Gastroesophageal sphincter (tissue), 4 donors: ENCODE results near the gene MCM9. TPM values are rescaled to one million over a fixed set of nuclear protein-coding genes. Genes with fewer than 3 reads are reported as not detected.

Source experiments
- ATAC-seq: fragments of 150-250 bp; one replicate; pipeline ENCODE4 v1.9.1; 2016; ENCODE audit warnings: mild to moderate bottlenecking, moderate library complexity
- H3K27ac ChIP-seq, 4 donors: fragments of 200-600 bp; sonication (generic) in 3 of 4; 1 replicate in 3 of 4; 2 replicates in 1 of 4; pipeline ENCODE4 v1.5.1; 2016 to 2019
- H3K27me3 ChIP-seq: fragments of 200-600 bp; sonication (generic); one replicate; pipeline ENCODE4 v1.5.1; 2019
- H3K36me3 ChIP-seq, 2 donors: fragments of 200-600 bp; sonication (generic); one replicate each; pipeline ENCODE4 v1.5.1; 2019; ENCODE audit warnings: control low read depth in 1 of 2
- H3K4me1 ChIP-seq, 3 donors: fragments of 200-600 bp; sonication (generic); 1 replicate in 2 of 3; 2 replicates in 1 of 3; pipeline ENCODE4 v1.5.1; 2016 to 2019; ENCODE audit warnings: control low read depth in 2 of 3
- H3K4me3 ChIP-seq, 2 donors: fragments of 200-600 bp; sonication (generic); one replicate each; pipeline ENCODE4 v1.5.1; 2019; ENCODE audit warnings: mild to moderate bottlenecking in 1 of 2, moderate library complexity in 1 of 2
- H3K9me3 ChIP-seq, 3 donors: fragments of 200-600 bp; sonication (generic); one replicate each; pipeline ENCODE4 v1.5.1; 2017 to 2019; ENCODE audit warnings: control low read depth in 2 of 3
- CTCF ChIP-seq, 4 experiments: fragments of 200-600 bp in 2 of 4; fragments of 450-650 bp in 2 of 4; sonication (generic) in 1 of 4; IDR thresholded peaks; one replicate each; pipeline ENCODE4 v1.5.1; 2017 to 2019; ENCODE audit warnings: antibody characterized with exemption in 4 of 4, mild to moderate bottlenecking in 2 of 4, moderate library complexity in 2 of 4
- EP300 ChIP-seq: sonication (generic); formaldehyde crosslinking; IDR thresholded peaks from one replicate; pipeline ENCODE4 v1.6.1; 2017; ENCODE audit warnings: antibody characterized with exemption, mild to moderate bottlenecking
- POLR2A ChIP-seq, 2 donors: fragments of 450-650 bp; IDR thresholded peaks; one replicate each; pipeline ENCODE4 v1.6.1; 2017; ENCODE audit warnings: antibody characterized with exemption in 2 of 2, mild to moderate bottlenecking in 2 of 2, moderate library complexity in 1 of 2
- POLR2AphosphoS5 ChIP-seq: sonication (generic); formaldehyde crosslinking; IDR thresholded peaks from one replicate; pipeline ENCODE4 v1.6.1; 2017; ENCODE audit warnings: antibody characterized with exemption
- WGBS, 2 donors: methylation state at CpG; one replicate each; pipeline ENCODE4 v1.1.5; 2018; ENCODE audit warnings: low coverage in 1 of 2; 5-methylcytosine and 5-hydroxymethylcytosine counted together
- total RNA-seq, 4 donors: library from RNA; depleted of rRNA; stranded (reverse); fragments of >200 nt; gene quantifications; one replicate each; pipeline ENCODE4 v1.1.0, GENCODE V29; 2016

The MCM9 gene
- total RNA-seq, 4 donors from 2014 or later = 7.7 to 25.7 (median 16.8) TPM

DNA sequence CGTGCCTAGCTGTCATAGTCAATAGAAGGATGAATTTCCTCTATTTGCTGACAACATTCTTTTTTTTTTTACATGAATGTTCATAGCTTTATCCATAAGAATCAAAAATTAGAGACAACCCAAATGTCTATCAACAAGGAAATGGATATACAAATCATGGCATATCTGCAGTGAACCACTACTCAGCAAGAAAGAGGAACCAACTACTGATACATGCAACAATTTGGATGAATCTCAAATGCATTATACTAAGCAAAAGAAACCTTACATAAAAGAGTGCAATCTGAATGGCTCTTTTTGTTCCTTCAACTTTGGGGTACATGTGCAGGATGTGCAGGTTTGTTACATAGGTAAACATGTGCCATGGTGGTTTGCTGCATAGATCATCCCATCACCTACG is 17.7 kb upstream of the MCM9 start:
- ATAC-seq = no peak
- 92% methylated on average over 2 of the region's 2 CpGs for WGBS, 2 donors

GRCh38 chr6:118945217-118945616 is 10.3 kb upstream of the MCM9 start:
- H3K27ac ChIP-seq = no peak overlapping the region
- no peak overlapping the region for H3K4me3 ChIP-seq
- no peaks in the 10 kb centered on the region for H3K27me3 ChIP-seq
- H3K9me3 ChIP-seq = peaks cover 0 to 15% (median 0%) of the 10 kb centered on the region in 3 donors
- ATAC-seq = no peak
- no peak for TF ChIP-seq CTCF (IDR thresholded peaks at IDR 0.05)
- TF ChIP-seq EP300 = no peak
- TF ChIP-seq POLR2A (IDR thresholded peaks at IDR 0.05) = no peak
- no peak for TF ChIP-seq POLR2AphosphoS5
- H3K36me3 ChIP-seq = no peaks in the 10 kb centered on the region
- H3K4me1 ChIP-seq = no peaks in the 10 kb centered on the region

More for the DNA sequence above, 17.7 kb upstream of the MCM9 start:
- Histone ChIP-seq H3K4me1 (no peaks in the 10 kb centered on the region), H3K9me3 (no peaks in the 10 kb centered on the region), H3K27me3 (no peaks in the 10 kb centered on the region), H3K27ac (no peak overlapping the region), H3K4me3 (no peak overlapping the region), H3K36me3 (no peaks in the 10 kb centered on the region)
- TF ChIP-seq EP300 (no peak), POLR2AphosphoS5 (no peak), CTCF (IDR thresholded peaks at IDR 0.05) (no peak), POLR2A (IDR thresholded peaks at IDR 0.05) (no peak)

DNA sequence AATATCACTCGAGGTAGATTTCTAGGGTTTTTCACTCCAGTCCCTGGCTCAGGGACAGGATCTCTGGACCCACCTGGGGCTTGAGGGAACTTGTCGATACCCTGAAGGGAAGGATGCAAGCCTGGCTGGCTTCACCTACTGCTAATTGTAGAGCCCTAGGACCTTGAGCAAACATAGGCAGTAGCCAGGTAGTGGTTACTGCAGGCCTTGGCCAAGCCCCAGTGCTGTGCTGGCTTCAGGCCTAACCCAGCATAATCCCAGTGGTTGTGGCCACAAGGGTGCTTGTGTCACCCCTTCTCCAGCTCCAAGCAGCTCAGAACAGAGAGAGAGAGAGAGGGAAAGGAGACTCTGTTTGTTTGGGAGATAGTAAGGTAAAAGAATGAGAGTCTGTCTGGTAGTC is 5.8 kb upstream of the MCM9 start:
- peaks cover 0 to 8% (median 2%) of the 10 kb centered on the region in 3 donors for H3K4me1 ChIP-seq
- no peak for TF ChIP-seq CTCF (IDR thresholded peaks at IDR 0.05)
- no peak for TF ChIP-seq POLR2AphosphoS5
- no peak for TF ChIP-seq EP300
- no peak for TF ChIP-seq POLR2A (IDR thresholded peaks at IDR 0.05)
- H3K9me3 ChIP-seq = peaks cover 0 to 15% (median 0%) of the 10 kb centered on the region in 3 donors
- no peaks in the 10 kb centered on the region for H3K27me3 ChIP-seq
- no peak for ATAC-seq
- no peak overlapping the region for H3K27ac ChIP-seq
- 71 to 100% methylated on average over 1 to 2 of the region's 2 CpGs for WGBS, 2 donors
- no peak overlapping the region for H3K4me3 ChIP-seq
- no peaks in the 10 kb centered on the region for H3K36me3 ChIP-seq

DNA sequence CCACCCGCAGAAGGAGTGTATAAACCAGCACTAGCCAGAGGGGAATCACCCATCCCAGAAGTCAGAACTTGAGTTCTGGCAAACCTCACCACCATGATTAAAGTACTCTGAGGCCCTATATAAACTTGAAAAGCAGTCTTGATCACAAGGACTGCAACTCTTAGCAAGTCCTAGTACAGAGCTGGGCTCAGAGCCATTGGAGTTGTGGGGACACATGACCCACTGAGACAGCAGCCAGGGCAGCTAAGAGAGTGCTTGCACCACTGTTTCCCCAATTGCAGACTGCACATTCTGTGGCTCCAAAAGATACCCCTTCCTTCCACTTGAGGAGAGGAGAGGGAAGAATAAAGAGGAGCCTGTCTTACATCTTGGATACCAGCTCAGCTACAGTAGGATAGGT is 4.7 kb upstream of the MCM9 start:
- no peak for ATAC-seq
- TF ChIP-seq POLR2A (IDR thresholded peaks at IDR 0.05) = no peak
- no peak for TF ChIP-seq POLR2AphosphoS5
- TF ChIP-seq CTCF (IDR thresholded peaks at IDR 0.05) = no peak
- no peak for TF ChIP-seq EP300
- Histone ChIP-seq H3K9me3 (peaks cover 0 to 4% (median 0%) of the 10 kb centered on the region in 3 donors), H3K27ac (no peak overlapping the region), H3K4me1 (peaks cover 0 to 14% (median 6%) of the 10 kb centered on the region in 3 donors), H3K4me3 (no peak overlapping the region), H3K27me3 (no peaks in the 10 kb centered on the region), H3K36me3 (no peaks in the 10 kb centered on the region)
- WGBS, 2 donors = no CpG with 5 or more reads among the region's 1 CpG

- H3K27me3 ChIP-seq = no peaks in the 10 kb centered on the region
- WGBS, 2 donors = 53 to 65% methylated on average over 2 to 3 of the region's 3 CpGs
Measured at GRCh38 chr6:118935978-118936703, 1.2 kb upstream of the MCM9 start.

More at GRCh38 chr6:118935978-118936703, 1.2 kb upstream of the MCM9 start:
- no peak for TF ChIP-seq POLR2AphosphoS5
- no peak for TF ChIP-seq CTCF (IDR thresholded peaks at IDR 0.05)
- no peak for TF ChIP-seq POLR2A (IDR thresholded peaks at IDR 0.05)
- no peak for TF ChIP-seq EP300
- Histone ChIP-seq H3K4me1 (peaks cover 0 to 35% (median 6%) of the 10 kb centered on the region in 3 donors), H3K36me3 (peaks cover 0 to 4% of the 10 kb centered on the region in 2 donors), H3K27ac (peak overlapping the region in 2 of 4 donors; percentile 94 to 96), H3K4me3 (no peak overlapping the region), H3K9me3 (no peaks in the 10 kb centered on the region)
- ATAC-seq = no peak
